ENCODE data around the gene SLC35B2.
A peak's percentile ranks its signal among the peaks of the same experiment; 100 is the strongest.

The SLC35B2 gene

DNA sequence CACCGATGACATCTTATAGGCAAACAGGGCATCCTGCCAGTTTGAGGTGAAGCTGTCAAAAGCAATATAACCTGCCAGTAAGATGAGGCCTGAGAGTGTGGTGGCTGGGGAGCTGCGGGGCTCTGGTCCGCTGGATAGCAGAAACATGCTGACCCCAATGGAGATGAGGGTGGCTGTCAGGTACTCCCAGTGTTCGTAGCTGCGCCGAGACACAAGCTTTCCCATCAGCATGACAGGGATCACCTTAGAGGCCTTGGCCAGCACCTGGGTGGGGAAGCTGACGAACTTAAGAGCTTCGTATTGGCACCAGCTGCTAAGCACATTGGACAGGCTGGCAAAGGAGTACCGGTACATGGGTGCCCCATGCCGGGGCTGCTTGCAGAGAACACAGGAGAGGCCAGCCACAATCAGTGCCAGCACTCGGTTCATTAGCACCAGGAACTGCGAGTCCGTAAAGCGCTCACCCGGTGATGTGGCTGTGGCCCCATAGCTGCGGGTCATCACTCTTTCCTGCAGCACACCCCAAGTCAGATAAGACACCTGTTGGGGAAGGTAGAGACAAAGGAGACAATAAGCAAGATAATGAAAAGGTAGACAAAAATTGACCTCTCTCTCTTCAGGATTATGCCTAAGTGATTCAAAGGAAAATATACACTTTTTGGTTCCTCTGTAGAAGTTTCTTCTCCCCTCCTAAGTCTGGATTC is 2.1 kb downstream of the SLC35B2 start:
- DNase-seq = peak in 1 of 56 donors; percentile 51

DNA sequence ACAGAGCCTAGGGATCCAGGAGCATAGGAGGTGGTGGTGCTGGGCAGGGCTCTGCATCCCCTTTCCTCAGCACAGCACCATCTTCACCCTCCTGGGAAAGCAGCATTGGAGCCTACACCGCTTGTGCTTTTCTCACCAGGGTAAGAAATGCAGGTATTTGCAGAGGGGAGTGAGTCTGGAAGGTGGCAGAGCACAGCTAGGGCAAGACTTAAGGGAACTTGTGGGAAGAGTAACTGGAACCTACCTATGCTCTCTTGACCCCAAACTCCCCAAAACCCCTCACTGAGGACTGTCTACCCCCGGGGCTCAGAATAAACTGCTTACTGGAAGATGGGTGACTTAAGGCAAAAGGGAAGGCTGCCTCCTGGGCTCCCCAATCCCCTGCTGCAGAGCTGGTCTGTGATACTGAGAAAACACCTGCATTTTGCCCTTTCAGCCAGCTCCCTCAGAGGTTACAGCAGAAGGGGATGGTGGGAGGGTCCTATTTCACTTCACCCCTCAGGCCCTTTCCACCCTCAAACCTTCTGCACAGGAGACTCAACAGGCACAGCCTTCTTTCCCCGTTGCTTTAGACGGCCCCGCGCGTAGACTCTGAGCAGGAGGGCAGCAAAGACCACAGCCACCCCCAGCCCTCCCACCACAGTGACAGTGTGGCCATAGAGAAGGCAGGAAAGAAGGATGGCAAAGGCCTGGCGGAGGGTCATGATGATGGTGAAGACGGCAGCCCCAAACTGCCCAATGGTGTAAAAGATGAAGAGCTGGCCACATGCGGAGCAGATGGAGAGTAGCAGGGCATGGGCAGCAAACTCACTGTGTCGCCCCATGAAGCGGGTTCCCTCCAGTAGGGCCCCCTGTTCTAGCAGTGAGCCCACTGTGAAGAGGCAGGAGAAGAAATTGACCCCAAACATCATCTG is 2.9 kb downstream of the SLC35B2 start:
- no peak for DNase-seq

DNA sequence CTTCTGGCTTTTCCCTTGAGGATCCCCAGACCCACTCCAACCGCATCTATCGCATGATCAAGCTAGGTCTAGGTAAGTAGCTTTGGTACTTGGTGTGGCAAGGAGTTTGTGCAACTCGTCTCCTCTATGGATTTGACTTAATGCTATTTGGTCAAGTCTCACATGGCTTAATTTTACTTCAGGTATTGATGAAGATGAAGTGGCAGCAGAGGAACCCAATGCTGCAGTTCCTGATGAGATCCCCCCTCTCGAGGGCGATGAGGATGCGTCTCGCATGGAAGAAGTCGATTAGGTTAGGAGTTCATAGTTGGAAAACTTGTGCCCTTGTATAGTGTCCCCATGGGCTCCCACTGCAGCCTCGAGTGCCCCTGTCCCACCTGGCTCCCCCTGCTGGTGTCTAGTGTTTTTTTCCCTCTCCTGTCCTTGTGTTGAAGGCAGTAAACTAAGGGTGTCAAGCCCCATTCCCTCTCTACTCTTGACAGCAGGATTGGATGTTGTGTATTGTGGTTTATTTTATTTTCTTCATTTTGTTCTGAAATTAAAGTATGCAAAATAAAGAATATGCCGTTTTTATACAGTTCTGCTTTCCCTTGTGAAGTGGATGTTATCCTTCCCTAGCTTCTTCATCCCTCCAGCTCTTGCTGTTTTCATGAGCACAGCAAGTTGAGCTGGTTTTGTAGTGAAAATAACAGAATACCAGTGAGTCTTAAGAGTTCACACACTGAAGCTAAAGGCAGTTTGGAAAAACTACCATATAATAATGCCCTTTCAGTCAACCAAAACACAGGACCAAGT is 3.8 kb downstream of the SLC35B2 start:
- DNase-seq = no peak

DNA sequence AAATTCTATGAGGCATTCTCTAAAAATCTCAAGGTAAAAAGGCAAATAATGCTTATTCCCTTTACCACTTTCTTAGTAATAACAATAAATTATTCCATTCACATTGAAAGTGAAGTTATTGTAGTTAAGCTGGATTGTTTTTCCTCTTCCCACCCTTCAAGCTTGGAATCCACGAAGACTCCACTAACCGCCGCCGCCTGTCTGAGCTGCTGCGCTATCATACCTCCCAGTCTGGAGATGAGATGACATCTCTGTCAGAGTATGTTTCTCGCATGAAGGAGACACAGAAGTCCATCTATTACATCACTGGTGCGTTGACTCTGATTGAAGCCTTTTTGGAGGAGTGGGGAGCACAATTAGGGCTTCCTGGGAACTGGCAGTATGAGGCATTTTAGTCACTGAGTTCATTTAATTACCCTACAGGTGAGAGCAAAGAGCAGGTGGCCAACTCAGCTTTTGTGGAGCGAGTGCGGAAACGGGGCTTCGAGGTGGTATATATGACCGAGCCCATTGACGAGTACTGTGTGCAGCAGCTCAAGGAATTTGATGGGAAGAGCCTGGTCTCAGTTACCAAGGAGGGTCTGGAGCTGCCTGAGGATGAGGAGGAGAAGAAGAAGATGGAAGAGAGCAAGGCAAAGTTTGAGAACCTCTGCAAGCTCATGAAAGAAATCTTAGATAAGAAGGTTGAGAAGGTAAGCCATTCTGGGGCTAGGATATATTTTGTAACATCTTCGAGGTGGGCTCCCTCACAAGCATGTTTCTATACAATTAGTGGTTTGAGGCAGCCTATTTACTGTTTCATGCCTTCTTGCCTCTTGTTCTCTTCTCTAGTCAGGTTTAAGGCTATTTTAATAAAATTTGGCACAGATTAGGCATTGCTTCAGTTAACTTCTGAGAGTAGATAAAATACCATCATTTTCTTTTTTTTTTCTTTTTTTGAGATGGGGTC is 5.5 kb downstream of the SLC35B2 start:
- no peak for DNase-seq

DNA sequence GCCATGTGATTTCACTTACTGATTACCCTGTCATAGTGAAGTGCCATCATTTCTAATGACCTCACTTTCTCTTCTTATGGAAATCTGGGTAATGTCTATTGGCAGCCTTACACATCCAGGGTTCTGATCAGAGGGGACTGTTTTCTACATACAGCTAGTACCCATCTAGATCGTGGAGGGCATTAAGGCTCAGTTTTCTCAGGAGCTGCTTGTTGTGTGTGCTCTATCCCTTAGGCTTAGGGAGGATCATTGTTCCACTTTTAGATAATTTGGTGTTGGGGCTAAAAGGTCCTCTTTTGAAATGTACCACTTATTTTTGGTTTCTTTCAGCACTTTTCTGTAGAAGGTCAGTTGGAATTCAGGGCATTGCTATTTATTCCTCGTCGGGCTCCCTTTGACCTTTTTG is 6.6 kb downstream of the SLC35B2 start:
- no peak for DNase-seq

DNA sequence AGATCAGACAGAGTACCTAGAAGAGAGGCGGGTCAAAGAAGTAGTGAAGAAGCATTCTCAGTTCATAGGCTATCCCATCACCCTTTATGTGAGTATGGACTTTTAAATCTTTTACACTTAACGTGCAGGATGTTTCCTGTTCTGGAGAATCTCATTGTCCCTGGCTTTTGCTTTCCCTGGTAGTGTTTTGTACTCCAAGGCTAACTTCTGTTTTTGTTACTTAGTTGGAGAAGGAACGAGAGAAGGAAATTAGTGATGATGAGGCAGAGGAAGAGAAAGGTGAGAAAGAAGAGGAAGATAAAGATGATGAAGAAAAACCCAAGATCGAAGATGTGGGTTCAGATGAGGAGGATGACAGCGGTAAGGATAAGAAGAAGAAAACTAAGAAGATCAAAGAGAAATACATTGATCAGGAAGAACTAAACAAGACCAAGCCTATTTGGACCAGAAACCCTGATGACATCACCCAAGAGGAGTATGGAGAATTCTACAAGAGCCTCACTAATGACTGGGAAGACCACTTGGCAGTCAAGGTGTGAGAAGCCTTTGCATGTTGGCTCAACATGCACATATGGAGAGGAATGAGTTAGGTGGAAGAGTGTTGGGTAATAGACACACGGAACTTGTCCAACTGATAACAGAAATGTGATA is 7.1 kb downstream of the SLC35B2 start:
- no peak for DNase-seq

DNA sequence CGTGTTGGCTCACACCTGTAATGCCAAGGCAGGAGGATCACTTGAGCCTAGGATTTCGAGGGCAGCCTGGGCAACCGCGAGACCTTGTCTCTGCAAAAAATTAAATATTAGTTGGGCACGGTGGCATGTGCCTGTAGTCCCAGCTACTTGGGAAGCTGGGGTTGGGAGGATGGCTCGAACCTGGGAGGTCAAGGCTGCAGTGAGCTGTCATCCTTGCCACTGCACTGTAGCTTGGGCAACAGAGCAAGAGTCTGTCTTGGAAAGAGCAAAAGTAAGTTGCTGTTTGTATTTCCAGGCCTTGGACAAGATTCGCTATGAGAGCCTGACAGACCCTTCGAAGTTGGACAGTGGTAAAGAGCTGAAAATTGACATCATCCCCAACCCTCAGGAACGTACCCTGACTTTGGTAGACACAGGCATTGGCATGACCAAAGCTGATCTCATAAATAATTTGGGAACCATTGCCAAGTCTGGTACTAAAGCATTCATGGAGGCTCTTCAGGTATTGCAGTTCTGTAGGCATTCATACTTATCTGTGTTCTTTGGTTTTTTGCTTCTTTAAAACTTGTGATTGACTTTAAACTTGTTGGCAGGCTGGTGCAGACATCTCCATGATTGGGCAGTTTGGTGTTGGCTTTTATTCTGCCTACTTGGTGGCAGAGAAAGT is 8.1 kb downstream of the SLC35B2 start:
- no peak for DNase-seq

DNA sequence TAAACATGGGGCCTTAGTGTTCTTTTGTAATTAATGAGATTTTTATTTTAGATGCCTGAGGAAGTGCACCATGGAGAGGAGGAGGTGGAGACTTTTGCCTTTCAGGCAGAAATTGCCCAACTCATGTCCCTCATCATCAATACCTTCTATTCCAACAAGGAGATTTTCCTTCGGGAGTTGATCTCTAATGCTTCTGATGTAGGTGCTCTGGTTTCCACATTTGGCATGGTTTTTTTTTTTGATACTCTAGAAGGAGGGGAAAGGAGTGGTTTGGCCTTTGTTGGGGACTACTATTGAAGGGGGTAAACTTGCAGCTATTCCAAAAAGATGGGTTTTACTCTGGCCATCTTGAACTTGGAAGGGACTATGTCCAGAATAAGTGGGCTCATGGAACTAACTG is 8.7 kb downstream of the SLC35B2 start:
- DNase-seq = no peak

DNA sequence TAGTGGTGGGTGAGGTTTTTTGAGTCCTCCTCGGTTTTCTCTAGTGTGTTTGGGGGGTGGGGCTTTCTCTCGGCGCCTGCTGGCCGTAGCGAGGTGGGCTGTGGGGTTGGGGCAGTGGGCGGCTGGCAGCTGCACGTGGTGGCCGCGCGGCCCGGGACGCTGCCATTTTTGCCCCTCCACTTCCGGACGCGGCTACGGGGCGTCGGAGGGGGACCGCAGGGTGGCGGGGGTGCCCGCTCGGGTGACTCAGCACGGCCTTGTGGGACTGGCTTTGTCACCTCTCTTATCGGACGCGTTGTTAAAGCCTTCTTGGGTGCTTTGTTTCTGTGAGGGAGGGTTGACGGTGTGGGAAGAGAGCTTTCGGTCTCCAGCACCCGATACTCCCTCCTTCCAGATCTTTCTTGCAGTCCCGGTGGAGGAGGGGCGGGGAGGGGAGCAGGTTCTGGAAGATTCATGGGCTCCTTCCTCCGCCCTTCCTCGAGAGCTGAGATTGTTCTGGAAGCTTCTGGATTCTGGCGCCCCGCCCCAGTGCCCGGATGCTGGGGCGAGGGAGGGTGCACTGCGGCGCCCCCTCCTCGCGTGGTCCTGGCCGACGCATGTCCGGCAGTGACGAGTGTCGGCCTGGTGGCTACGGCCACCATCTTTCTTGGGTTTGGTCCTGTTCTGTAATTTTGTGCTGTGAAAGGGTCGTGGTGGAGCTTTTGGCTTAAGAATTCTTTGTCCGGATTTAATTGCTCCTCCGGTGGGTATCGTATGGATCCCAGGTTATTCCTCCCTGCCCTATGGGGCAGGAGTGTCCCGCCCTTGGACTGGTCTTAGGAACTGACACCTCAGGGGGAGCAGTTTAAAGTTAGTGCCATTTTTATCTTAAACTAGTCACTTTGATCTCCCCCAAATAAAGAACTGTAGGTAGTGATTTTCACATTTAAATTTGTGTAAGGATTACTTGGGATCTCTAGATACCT is 9.7 kb downstream of the SLC35B2 start:
- DNase-seq = peak in 47 of 56 donors; percentile 18 to 90 (median 69)

DNA sequence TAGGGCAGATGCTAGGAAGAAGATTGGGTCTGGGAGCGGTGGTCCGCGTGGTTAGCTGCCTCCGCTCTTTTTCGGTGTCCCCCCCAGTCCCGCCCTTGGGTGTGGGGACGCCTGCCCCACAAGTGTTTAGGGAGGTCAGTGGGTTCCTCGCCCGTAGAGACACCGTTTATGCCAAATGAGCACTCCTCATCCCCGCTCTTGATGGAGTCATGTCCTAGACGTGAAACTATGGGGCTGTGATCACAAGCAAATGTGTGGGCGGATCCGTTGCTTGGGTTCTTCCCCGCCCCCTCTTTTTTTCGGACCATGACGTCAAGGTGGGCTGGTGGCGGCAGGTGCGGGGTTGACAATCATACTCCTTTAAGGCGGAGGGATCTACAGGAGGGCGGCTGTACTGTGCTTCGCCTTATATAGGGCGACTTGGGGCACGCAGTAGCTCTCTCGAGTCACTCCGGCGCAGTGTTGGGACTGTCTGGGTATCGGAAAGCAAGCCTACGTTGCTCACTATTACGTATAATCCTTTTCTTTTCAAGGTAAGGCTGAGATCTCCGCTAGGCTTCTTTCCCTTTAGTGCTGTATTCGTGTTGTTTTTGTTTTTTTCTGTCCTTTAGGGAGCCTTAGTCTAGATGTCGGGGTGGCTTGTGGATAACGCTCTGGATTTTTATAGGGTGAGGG is 10.5 kb downstream of the SLC35B2 start, which contains the start of gene HSP90AB1:
Gene HSP90AB1, plus strand, starts transcription at position 439 of the 675 bp plus-strand sequence. CDS start 1,529 bp downstream, outside the sequence.
- DNase-seq = peak; percentile 61 to 96 (median 88)

DNA sequence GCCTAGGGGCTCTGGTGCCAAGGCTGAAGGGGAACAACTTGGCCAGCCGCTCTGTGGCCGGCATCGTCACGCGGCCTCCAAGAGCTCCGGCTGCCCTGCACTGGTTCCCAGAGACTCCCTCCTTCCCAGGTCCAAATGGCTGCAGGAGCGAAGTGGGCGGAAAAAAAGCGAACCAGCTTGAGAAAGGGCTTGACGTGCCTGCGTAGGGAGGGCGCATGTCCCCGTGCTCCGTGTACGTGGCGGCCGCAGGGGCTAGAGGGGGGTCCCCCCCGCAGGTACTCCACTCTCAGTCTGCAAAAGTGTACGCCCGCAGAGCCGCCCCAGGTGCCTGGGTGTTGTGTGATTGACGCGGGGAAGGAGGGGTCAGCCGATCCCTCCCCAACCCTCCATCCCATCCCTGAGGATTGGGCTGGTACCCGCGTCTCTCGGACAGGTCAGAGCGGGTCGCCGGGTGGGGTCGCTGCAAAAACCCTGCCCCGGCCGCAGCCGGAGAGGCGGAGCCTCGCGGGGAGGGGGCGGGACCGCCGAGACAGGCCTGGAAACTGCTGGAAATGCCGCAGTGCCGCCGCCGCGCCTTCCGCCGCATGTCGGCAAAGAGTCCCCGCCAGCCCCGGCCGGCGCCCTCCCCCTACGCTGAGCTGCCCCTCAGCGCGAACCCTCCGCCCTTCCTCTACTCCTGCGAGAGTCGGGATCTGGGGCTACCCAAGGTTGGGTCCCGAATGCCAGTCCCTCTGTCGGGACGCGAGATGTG is 11.2 kb downstream of the SLC35B2 start:
- peak in 55 of 56 donors; percentile 50 to 94 (median 81) for DNase-seq

DNA sequence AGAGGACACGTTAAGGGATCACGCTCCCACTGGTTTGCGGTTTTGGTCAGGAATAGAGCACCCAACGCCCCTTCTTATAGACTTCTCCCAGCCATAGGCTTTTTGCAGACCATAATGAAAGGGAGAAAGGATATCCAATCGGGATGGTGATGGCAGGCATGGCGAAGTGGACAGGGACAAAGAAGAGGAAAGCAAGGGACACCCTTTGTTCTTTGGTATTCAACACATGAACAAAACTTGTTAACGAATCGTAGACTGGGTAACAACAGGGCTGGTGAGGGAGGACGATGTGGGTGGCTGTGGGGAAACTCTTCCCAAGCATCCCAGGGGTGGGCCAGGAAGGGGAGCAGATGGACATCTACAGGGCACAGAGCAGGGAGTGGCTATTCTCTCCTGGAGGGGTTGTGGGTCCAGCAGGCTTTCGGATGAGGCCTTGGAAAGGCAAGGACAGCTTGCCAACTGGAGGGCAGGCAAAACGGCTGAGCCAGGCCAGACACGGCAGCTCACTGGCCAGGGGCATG is 11.9 kb downstream of the SLC35B2 start:
- peak in 2 of 56 donors; percentile 51 to 71 for DNase-seq

DNA sequence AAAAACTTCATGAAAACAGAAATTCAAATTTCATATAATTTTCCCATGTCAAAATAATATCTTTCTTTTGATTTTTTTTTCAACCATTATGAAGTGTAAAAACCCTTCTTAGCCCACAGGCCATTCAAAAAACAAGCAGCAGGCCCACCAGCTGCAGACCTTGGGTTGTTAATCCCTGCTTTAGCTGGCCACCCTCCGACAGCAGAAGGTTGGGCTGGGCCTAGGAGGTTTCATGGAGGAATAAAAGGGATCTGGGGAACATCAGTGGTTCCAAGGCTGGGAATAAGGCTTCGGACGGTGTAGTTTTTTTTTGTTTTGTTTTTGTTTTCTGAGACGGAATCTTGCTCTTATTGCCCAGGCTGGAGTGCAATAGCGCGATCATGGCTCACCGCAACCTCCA is 14.0 kb downstream of the SLC35B2 start:
- DNase-seq = no peak

DNA sequence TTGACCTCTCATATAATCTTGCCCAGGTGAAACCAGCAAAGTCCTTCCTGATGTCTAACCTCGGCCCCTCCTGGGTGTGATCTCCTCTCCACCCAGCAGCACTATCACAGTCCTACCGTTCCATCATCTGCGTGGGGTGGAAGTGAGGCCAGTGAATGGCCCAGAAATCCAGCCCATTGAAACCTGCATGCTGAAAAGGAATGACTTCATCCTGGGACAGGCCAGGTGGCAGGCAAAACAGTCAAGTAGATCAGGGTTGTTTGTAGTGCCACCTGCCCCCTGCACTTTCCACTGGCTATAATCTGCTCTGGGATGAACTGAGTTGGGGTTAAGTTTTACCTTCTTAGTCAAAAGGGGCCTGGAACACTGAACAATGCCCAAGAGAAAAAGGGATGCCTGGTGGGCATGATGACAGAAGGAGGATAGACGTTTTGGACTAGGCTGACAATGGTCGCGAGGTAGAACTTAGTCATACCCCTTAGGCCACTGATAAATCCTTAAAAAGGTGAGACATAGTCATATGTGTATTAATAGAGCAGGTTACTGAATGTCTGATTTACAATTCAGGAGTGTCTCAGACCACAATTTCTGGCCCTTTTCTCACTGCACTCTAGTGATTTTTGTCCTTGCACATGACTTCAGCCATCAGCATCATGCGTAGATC is 18.5 kb downstream of the SLC35B2 start:
- DNase-seq = no peak

DNA sequence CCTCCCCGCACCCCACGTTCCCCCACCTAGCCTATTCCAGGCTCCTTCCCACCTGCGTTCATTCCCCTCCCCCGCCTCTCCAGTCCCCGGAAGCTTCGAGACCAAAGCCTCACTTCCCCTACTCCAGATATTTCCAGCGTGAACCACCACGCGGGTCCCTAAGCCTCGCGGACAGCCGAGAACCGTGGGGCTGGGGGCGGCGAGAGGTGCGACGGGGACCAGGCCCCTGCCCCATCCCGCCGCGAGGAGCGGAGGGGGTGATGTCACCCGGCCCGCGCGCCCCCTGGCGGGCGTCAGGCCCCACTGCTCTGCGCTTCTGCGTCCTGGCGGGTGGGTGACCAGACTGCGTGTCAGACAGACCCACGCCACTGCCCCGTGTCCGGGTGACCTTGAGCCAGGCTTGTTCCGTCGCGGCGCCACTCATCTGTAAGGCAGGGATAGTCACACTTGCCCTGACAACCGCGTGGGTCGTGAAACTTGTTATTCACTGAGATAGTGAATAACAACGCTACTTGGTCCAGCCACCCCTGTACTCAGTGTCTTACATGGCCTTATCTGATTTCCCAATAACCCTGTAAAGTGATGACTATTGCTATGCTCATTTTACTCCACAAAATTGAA is 19.4 kb downstream of the SLC35B2 start:
- DNase-seq = peak in 51 of 56 donors; percentile 25 to 90 (median 70)

Measured in amygdala (tissue), 56 donors.